Heart left ventricle (tissue), 16 donors: ENCODE measurements around the gene GALNT13. TPM values are rescaled to one million over a fixed set of nuclear protein-coding genes. Genes with fewer than 3 reads are reported as not detected.

Experiments used
- ATAC-seq, 4 donors: fragments of 200-7000 bp; cut with Tn5 transposase; one replicate each; pipeline ENCODE4 v1.9.1; 2020 to 2022; ENCODE audit warnings: moderate library complexity in 4 of 4, mild to moderate bottlenecking in 3 of 4, moderate number of reproducible peaks in 1 of 4
- DNase-seq, 5 donors: peaks; one replicate each; pipeline ENCODE4 v3.0.0-alpha.2; 2020
- H3K27ac ChIP-seq, 12 donors: fragments of 200-600 bp; sonication (generic) in 4 of 12; one replicate each; pipeline versions ENCODE4 v1.5.0 to v1.8.0; 2016 to 2022; ENCODE audit warnings: mild to moderate bottlenecking in 2 of 12
- H3K27me3 ChIP-seq, 9 donors: fragments of 200-600 bp; sonication (generic) in 2 of 9; one replicate each; pipeline versions ENCODE4 v1.5.1 to v1.8.0; 2016 to 2022; ENCODE audit warnings: mild to moderate bottlenecking in 3 of 9
- H3K36me3 ChIP-seq, 9 donors: fragments of 200-600 bp; sonication (generic) in 2 of 9; one replicate each; pipeline versions ENCODE4 v1.5.0 to v1.8.0; 2018 to 2022; ENCODE audit warnings: mild to moderate bottlenecking in 2 of 9
- H3K4me1 ChIP-seq, 12 donors: fragments of 200-600 bp; sonication (generic) in 4 of 12; one replicate each; pipeline versions ENCODE4 v1.5.0 to v1.8.0; 2016 to 2022; ENCODE audit warnings: mild to moderate bottlenecking in 3 of 12
- H3K4me3 ChIP-seq, 12 donors: fragments of 200-600 bp; sonication (generic) in 4 of 12; one replicate each; pipeline versions ENCODE4 v1.5.0 to v1.8.0; 2017 to 2022; ENCODE audit warnings: mild to moderate bottlenecking in 9 of 12, moderate library complexity in 4 of 12
- H3K9me3 ChIP-seq, 12 donors: fragments of 200-600 bp; sonication (generic) in 4 of 12; one replicate each; pipeline versions ENCODE4 v1.5.0 to v1.8.0; 2016 to 2022; ENCODE audit warnings: mild to moderate bottlenecking in 1 of 12
- POLR2A ChIP-seq, 2 donors: fragments of 450-650 bp; IDR thresholded peaks; one replicate each; pipeline ENCODE4 v1.6.1; 2017; ENCODE audit warnings: antibody characterized with exemption in 2 of 2, mild to moderate bottlenecking in 2 of 2, moderate library complexity in 2 of 2
- WGBS, 4 donors: extraction: QIAGEN DNeasy Blood & Tissue Kit in 2 of 4; methylation state at CpG; one replicate each; pipeline versions ENCODE4 v1.1.5 to v1.1.7; 2013 to 2018; 5-methylcytosine and 5-hydroxymethylcytosine counted together
- intact Hi-C, 10 donors: fragments of 100-400 bp; cut with DNase I; formaldehyde crosslinking; loops; one replicate each; pipeline versions ENCODE4 v1.11.1 to v1.14.2; 2022
- polyA plus RNA-seq, 2 donors: library from polyadenylated mRNA; stranded (reverse); fragments of 200-250 nt; gene quantifications; one replicate each; pipeline ENCODE4 v1.2.3, GENCODE V29; 2013
- total RNA-seq, 9 donors: library from RNA; depleted of rRNA in 2 of 9; stranded (reverse); fragments of >200 nt in 2 of 9; fragmentation: NEBNext Ultra II Directional in 3 of 9; extraction: Animal tissue kit (Norgen Biotek cat#: 25700) in 3 of 9; gene quantifications; one replicate each; pipeline versions ENCODE4 v1.1.0 to v1.2.4, GENCODE V29; 2016 to 2023
- TF ChIP-seq, protein P1 (sequence below), 12 donors: fragments of 200-600 bp; sonication (generic) in 4 of 12; IDR thresholded peaks; one replicate each; pipeline versions ENCODE4 v1.5.0 to v1.8.0; 2018 to 2022; ENCODE audit warnings: antibody characterized with exemption in 12 of 12, mild to moderate bottlenecking in 5 of 12
- donor health status: ischemic (EF 13 %, LVEDD 7.1; RV severe dilation, severe dysfunction).
- donor health status: healthy with polysubstance abuse.
- donor health status: DM: no; HTN: yes; CAD: no.
- donor health status: DM: no; HTN: no; CAD: no.
- donor health status: ischemic (EF 25% LVEDD 6.9; RV normal size, moderate dysfunction).
- donor health status: ischemic (EF 25% LVEDD 5.7; RV mildly dilated, moderate dysfunction).
- donor health status: healthy.
- donor health status: DM: yes; HTN: yes; CAD: no.
- donor health status: ischemic (EF 35%, LVEDD 5.7; RV mildly dilated, moderate dysfunction).
- donor health status: nonischemic (EF 11% LVEDD 7.7; RV severe dilation, severe dysfunction).
- donor health status: DM: yes; HTN: yes; CAD: no.
- donor health status: PGD.
- donor health status: ischemic (EF 29% LVEDD 5.4; RV normal size, mild dysfunction).
- donor health status: nonischemic (EF 23%, LVEDD 6.1; RV moderate dilation, normal function).

The GALNT13 gene
- total and polyA plus RNA-seq, 11 donors: 0.11 to 1.5 (median 0.22) TPM; not detected in 3

- TF ChIP-seq, protein P1, sequence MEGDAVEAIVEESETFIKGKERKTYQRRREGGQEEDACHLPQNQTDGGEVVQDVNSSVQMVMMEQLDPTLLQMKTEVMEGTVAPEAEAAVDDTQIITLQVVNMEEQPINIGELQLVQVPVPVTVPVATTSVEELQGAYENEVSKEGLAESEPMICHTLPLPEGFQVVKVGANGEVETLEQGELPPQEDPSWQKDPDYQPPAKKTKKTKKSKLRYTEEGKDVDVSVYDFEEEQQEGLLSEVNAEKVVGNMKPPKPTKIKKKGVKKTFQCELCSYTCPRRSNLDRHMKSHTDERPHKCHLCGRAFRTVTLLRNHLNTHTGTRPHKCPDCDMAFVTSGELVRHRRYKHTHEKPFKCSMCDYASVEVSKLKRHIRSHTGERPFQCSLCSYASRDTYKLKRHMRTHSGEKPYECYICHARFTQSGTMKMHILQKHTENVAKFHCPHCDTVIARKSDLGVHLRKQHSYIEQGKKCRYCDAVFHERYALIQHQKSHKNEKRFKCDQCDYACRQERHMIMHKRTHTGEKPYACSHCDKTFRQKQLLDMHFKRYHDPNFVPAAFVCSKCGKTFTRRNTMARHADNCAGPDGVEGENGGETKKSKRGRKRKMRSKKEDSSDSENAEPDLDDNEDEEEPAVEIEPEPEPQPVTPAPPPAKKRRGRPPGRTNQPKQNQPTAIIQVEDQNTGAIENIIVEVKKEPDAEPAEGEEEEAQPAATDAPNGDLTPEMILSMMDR (IDR thresholded peaks at IDR 0.05): no peak
- no peak for ATAC-seq
- intact Hi-C loops: loop anchor here in 8 of 10 donors (5.0 to 10.0 kb wide), 5 partner anchors 162 to 772 kb away; no protein-coding TSS in a partner anchor
- no peak for DNase-seq
- WGBS, 4 donors: 49 to 56% (median 53%) methylated on average over 2 of the region's 2 CpGs
- Histone ChIP-seq H3K27ac (no peak overlapping the region), H3K4me1 (peaks cover 0 to 13% (median 0%) of the 10 kb centered on the region in 12 donors), H3K4me3 (no peak overlapping the region), H3K36me3 (no peaks in the 10 kb centered on the region), H3K9me3 (no peaks in the 10 kb centered on the region), H3K27me3 (no peaks in the 10 kb centered on the region)
Observed at GRCh38 chr2:154452471-154452870, 580.7 kb downstream of the GALNT13 start.

DNA sequence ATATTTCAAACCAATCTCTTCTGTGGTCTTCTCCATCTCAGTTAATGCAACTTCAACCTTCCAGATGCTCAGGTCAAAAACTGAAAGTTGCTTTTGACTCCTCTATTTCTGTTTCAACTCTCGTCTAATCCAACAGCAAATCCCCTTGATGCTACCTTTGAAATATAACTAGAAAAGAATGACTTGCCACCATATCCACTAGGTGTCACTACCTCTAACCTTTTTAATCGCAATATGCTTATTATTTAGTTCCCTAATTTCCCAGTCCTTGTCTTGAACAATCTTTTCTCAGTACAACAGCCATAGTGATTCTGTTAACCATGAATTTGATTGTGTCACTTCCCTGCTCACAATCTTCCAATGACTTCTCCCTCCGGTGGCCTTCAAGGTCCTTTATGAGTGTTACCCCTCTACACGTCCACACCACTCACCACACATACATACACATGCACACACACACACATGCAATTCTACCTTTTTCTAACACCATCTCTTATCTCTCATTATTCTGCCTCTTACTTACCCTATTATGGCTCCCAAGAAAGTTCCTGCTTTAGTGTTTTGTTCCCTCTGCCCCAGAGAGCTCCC lies 581.3 kb downstream of the GALNT13 start:
- Histone ChIP-seq H3K9me3 (no peaks in the 10 kb centered on the region), H3K4me3 (no peak overlapping the region), H3K36me3 (no peaks in the 10 kb centered on the region), H3K27me3 (no peaks in the 10 kb centered on the region), H3K27ac (no peak overlapping the region), H3K4me1 (peaks cover 0 to 13% (median 0%) of the 10 kb centered on the region in 12 donors)
- TF ChIP-seq POLR2A (IDR thresholded peaks at IDR 0.05): no peak
- TF ChIP-seq, protein P1 (IDR thresholded peaks at IDR 0.05): peak; percentile 18 to 64 (median 50)
- 43 to 45% (median 45%) methylated on average over 4 of the region's 4 CpGs for WGBS, 4 donors
- DNase-seq (no peak), ATAC-seq (peak in 1 of 4 donors; percentile 28)
- intact Hi-C loops: loop anchor here in 8 of 10 donors (5.0 to 10.0 kb wide), 5 partner anchors 162 to 772 kb away; no protein-coding TSS in a partner anchor

- Histone ChIP-seq H3K4me1 (peaks cover 0 to 13% (median 0%) of the 10 kb centered on the region in 12 donors), H3K4me3 (peak overlapping the region in 9 of 12 donors; percentile 31 to 58 (median 42)), H3K36me3 (no peaks in the 10 kb centered on the region), H3K27me3 (no peaks in the 10 kb centered on the region), H3K27ac (no peak overlapping the region), H3K9me3 (no peaks in the 10 kb centered on the region)
- no peak for ATAC-seq
- TF ChIP-seq, protein P1 (IDR thresholded peaks at IDR 0.05): no peak
- TF ChIP-seq POLR2A (IDR thresholded peaks at IDR 0.05): no peak
- intact Hi-C loops: loop anchor here in 7 of 10 donors (10.0 kb wide), 3 partner anchors 160 to 770 kb away; no protein-coding TSS in a partner anchor
- 86 to 92% (median 87%) methylated on average over 4 of the region's 4 CpGs for WGBS, 4 donors
- DNase-seq: no peak
Observed at GRCh38 chr2:154455166-154455565, 583.4 kb downstream of the GALNT13 start.

DNA sequence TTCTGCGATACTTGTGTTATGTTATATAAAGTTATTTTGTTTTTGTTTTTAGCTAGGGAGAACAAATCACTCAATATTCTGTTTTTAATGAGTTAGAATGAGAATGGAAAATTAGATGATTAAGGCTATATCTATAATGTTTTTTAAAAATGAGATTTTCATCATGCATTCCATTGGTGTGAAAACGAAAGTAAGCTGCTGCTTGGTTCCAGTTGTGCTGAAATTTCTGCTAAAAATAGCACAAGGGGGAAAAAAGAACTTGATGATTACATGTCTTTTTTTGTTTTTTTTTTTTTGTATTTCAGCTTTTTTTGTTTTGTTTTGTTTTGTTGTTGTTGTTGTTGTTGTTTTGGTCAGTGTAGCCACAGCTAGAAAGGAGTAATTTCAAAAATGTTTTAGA lies 584.1 kb downstream of the GALNT13 start:
- intact Hi-C loops: loop anchor here in 7 of 10 donors (10.0 kb wide), 3 partner anchors 159 to 769 kb away; no protein-coding TSS in a partner anchor
- Histone ChIP-seq H3K36me3 (no peaks in the 10 kb centered on the region), H3K9me3 (no peaks in the 10 kb centered on the region), H3K4me1 (peaks cover 0 to 13% (median 0%) of the 10 kb centered on the region in 12 donors), H3K27ac (no peak overlapping the region), H3K4me3 (peak overlapping the region in 10 of 12 donors; percentile 10 to 58 (median 40)), H3K27me3 (no peaks in the 10 kb centered on the region)
- ATAC-seq (no peak), DNase-seq (no peak)
- TF ChIP-seq, protein P1 (IDR thresholded peaks at IDR 0.05): no peak
- no peak for TF ChIP-seq POLR2A (IDR thresholded peaks at IDR 0.05)
- 32 to 45% (median 36%) methylated on average over 2 of the region's 2 CpGs for WGBS, 4 donors
